Spleen (tissue), 11 donors: Measurements from ENCODE around the gene ZNF653. TPM values are rescaled to one million over a fixed set of nuclear protein-coding genes. Genes with fewer than 3 reads are reported as not detected.

Source experiments
- DNase-seq: peaks from one replicate; pipeline ENCODE4 v3.0.0-alpha.2; 2020
- H3K27ac ChIP-seq, 8 donors: fragments of 200-600 bp; sonication (generic) in 7 of 8; 1 replicate in 4 of 8; 2 replicates in 4 of 8; pipeline versions ENCODE4 v1.5.0 to v1.8.0; 2016 to 2021; ENCODE audit warnings: inconsistent platforms in 4 of 8, mild to moderate bottlenecking in 4 of 8, moderate library complexity in 1 of 8
- H3K27me3 ChIP-seq, 7 donors: fragments of 200-600 bp; sonication (generic) in 6 of 7; replicated peaks in 1 of 7; 1 replicate in 4 of 7; 2 replicates in 3 of 7; pipeline versions ENCODE4 v1.5.0 to v1.8.0; 2016 to 2021; ENCODE audit warnings: inconsistent platforms in 3 of 7, mild to moderate bottlenecking in 1 of 7
- H3K36me3 ChIP-seq, 6 donors: fragments of 200-600 bp; sonication (generic) in 5 of 6; 1 replicate in 4 of 6; 2 replicates in 2 of 6; pipeline versions ENCODE4 v1.5.0 to v1.8.0; 2016 to 2021; ENCODE audit warnings: inconsistent platforms in 2 of 6
- H3K4me1 ChIP-seq, 6 donors: fragments of 200-600 bp; sonication (generic) in 5 of 6; 1 replicate in 3 of 6; 2 replicates in 3 of 6; pipeline versions ENCODE4 v1.5.0 to v1.8.0; 2016 to 2021; ENCODE audit warnings: inconsistent platforms in 3 of 6
- H3K4me3 ChIP-seq, 8 donors: fragments of 200-600 bp; sonication (generic) in 7 of 8; 1 replicate in 4 of 8; 2 replicates in 4 of 8; pipeline versions ENCODE4 v1.5.0 to v1.8.0; 2016 to 2021; ENCODE audit warnings: inconsistent platforms in 4 of 8, mild to moderate bottlenecking in 4 of 8, moderate library complexity in 2 of 8
- H3K9me3 ChIP-seq, 8 donors: fragments of 200-600 bp; sonication (generic) in 7 of 8; 1 replicate in 4 of 8; 2 replicates in 4 of 8; pipeline versions ENCODE4 v1.5.0 to v1.8.0; 2016 to 2021; ENCODE audit warnings: inconsistent platforms in 4 of 8
- POLR2A ChIP-seq, 3 donors: fragments of 450-650 bp; IDR thresholded peaks; one replicate each; pipeline ENCODE4 v1.5.1; 2017; ENCODE audit warnings: antibody characterized with exemption in 3 of 3, mild to moderate bottlenecking in 1 of 3
- POLR2AphosphoS5 ChIP-seq, 3 donors: sonication (generic); formaldehyde crosslinking; IDR thresholded peaks; one replicate each; pipeline ENCODE4 v1.5.1; 2017; ENCODE audit warnings: antibody characterized with exemption in 3 of 3
- WGBS, 5 donors: extraction: QIAGEN DNeasy Blood & Tissue Kit in 3 of 5; methylation state at CpG; one replicate each; pipeline versions ENCODE4 v1.1.5 to v1.1.7; 2013 to 2018; 5-methylcytosine and 5-hydroxymethylcytosine counted together
- intact Hi-C: fragments of 100-400 bp; cut with DNase I; formaldehyde crosslinking; loops from one replicate; pipeline ENCODE4 v1.15.0; 2023; ENCODE audit warnings: low total_unique reads
- polyA plus RNA-seq, 3 donors: library from polyadenylated mRNA; stranded (reverse); fragments of 200-250 nt; gene quantifications; one replicate each; pipeline ENCODE4 v1.2.1, GENCODE V29; 2013
- total RNA-seq, 7 donors: library from RNA; depleted of rRNA in 3 of 7; stranded (reverse); fragments of >200 nt in 3 of 7; fragmentation: NEBNext Ultra II Directional in 4 of 7; extraction: Animal tissue kit (Norgen Biotek cat#: 25700) in 4 of 7; gene quantifications; one replicate each; pipeline versions ENCODE4 v1.1.0 to v1.2.1, GENCODE V29; 2016 to 2021
- TF ChIP-seq, protein P1 (sequence below), 11 experiments: fragments of 200-600 bp in 7 of 11; fragments of 450-650 bp in 4 of 11; sonication (generic) in 4 of 11; IDR thresholded peaks in 8 of 11; conservative IDR thresholded peaks in 3 of 11; 1 replicate in 7 of 11; 2 replicates in 4 of 11; pipeline versions ENCODE4 v1.4.0 to v1.8.0; 2016 to 2021; ENCODE audit warnings: antibody characterized with exemption in 11 of 11, inconsistent platforms in 4 of 11, mild to moderate bottlenecking in 1 of 11
- donor health status: healthy with polysubstance abuse.
- donor health status: DM: no; HTN: no; CAD: no; lungs with moderate emphysema.
- donor health status: DM: no; HTN: no; CAD: no.
- donor health status: Bipolar disorder and iron deficiency.
- donor health status: healthy.
- donor health status: DM: no; HTN: no; CAD: no.
- donor health status: DM: yes; HTN: yes; CAD: no.

The ZNF653 gene
- total and polyA plus RNA-seq, 10 donors = 3.5 to 11.8 (median 8.9) TPM

DNA sequence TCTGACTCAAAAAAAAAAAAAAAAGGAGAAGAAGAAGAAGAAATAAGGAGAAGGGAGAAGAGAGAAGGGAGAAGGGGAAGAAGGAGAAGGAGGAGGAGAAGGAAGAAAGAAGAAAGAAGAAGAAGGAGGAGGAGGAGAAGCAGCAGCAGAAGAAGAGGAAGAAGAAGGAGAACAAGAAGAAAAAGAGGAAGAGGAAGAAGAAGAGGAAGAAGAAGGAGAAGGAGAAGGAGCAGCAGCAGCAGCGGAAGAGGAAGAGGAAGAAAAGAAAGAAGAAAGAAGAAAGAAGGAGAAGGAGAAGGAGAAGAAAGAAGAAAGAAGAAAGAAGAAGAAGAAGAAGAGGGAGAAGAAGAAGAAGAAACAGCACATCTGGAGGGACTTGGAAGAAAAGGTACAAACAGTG, 28.9 kb upstream of the ZNF653 start:
- peaks cover 0 to 16% (median 10%) of the 10 kb centered on the region in 7 donors for H3K27me3 ChIP-seq
- H3K36me3 ChIP-seq = no peaks in the 10 kb centered on the region
- H3K4me1 ChIP-seq = peaks cover 0 to 38% (median 15%) of the 10 kb centered on the region in 6 donors
- no peak overlapping the region for H3K4me3 ChIP-seq
- 22 to 56% (median 36%) methylated on average over 1 of the region's 1 CpG for WGBS, 5 donors
- no peak for DNase-seq
- no peaks in the 10 kb centered on the region for H3K9me3 ChIP-seq
- TF ChIP-seq POLR2AphosphoS5 (IDR thresholded peaks at IDR 0.05) (no peak), POLR2A (IDR thresholded peaks at IDR 0.05) (no peak)
- TF ChIP-seq, protein P1, sequence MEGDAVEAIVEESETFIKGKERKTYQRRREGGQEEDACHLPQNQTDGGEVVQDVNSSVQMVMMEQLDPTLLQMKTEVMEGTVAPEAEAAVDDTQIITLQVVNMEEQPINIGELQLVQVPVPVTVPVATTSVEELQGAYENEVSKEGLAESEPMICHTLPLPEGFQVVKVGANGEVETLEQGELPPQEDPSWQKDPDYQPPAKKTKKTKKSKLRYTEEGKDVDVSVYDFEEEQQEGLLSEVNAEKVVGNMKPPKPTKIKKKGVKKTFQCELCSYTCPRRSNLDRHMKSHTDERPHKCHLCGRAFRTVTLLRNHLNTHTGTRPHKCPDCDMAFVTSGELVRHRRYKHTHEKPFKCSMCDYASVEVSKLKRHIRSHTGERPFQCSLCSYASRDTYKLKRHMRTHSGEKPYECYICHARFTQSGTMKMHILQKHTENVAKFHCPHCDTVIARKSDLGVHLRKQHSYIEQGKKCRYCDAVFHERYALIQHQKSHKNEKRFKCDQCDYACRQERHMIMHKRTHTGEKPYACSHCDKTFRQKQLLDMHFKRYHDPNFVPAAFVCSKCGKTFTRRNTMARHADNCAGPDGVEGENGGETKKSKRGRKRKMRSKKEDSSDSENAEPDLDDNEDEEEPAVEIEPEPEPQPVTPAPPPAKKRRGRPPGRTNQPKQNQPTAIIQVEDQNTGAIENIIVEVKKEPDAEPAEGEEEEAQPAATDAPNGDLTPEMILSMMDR (IDR thresholded peaks at IDR 0.05 in 8 of 11, conservative IDR thresholded peaks at IDR 0.05 in 3 of 11) = no peak
- intact Hi-C loops = no loop called here
- peak overlapping the region in 1 of 8 donors; percentile 83 for H3K27ac ChIP-seq

DNA sequence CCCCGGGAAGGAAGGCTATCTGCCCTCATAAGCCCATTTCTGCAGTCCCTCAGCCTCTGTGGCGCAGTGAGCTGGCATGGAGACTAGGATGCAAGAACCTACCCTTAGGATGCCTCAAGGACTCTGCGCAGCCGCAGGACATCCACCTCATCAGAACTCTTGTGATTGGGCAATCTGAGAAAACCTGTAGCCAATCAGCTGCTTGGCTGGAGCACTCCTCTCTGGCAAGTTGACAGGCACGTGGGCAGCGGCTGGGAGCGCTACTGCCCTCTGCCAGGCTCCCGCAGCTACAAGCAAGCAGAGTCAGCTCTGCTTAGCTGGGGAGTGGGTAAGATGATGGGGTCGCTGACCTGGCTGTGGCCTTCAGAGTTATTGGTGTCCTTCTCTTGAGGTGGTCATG, 24.8 kb upstream of the ZNF653 start:
- DNase-seq = peak; percentile 83
- H3K36me3 ChIP-seq = peaks cover 0 to 20% (median 2%) of the 10 kb centered on the region in 6 donors
- H3K4me3 ChIP-seq = no peak overlapping the region
- no peaks in the 10 kb centered on the region for H3K27me3 ChIP-seq
- peaks cover 11 to 53% (median 27%) of the 10 kb centered on the region in 6 donors for H3K4me1 ChIP-seq
- intact Hi-C loops = no loop called here
- 22 to 36% (median 27%) methylated on average over 9 of the region's 9 CpGs for WGBS, 5 donors
- H3K9me3 ChIP-seq = no peaks in the 10 kb centered on the region
- TF ChIP-seq POLR2AphosphoS5 (IDR thresholded peaks at IDR 0.05) (peak in 2 of 3 donors; percentile 11 to 24), POLR2A (IDR thresholded peaks at IDR 0.05) (no peak)
- H3K27ac ChIP-seq = no peak overlapping the region

DNA sequence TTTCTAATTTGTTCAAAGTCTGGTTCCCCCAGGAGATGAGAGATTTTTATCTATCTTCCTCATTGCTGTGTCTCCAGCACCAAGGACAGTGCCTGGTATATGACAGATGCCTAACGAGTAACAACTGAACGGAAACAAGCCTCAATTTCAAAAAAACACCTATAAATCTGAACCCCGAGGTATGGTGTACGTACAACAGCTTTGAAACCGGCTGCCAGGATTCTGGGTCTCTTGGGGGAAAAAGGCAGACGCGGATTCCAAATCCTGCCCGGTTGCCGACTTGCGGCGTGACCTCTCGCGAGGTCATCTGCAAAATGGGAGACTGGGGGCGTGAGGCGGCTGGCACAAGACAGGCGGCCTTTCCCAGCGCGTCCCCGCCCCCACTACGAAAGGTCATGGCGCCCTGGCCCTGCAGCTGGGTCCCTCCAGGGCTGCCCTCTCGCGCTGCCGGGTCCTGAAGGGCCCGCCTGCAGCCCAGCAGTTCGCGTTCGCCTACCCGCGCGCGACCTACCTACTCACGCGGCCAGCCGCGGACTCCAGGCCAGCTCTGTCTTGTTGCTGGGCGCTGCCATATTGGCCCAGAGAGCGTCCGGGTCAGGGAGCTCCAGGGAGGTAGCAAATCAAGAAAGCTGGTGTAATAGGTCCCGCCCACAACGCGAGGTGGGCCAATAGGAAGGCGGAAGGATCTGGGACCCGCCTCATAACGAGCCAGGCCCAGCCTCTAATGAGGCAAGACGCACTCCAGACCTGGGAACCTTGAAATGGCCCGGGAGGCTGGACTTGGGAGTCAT, 23.1 kb upstream of the ZNF653 start, which contains the start of gene ECSIT:
Gene ECSIT, minus strand, starts transcription at position 584 of the 791 bp plus-strand sequence. CDS start 9,964 bp downstream, outside the sequence.
- Histone ChIP-seq H3K27me3 (no peaks in the 10 kb centered on the region), H3K36me3 (peaks cover 0 to 37% (median 8%) of the 10 kb centered on the region in 6 donors), H3K27ac (peak within 1 kb of the TSS; percentile 82 to 93 (median 87)), H3K4me1 (peaks cover 11 to 43% (median 24%) of the 10 kb centered on the region in 6 donors), H3K4me3 (peak within 1 kb of the TSS; percentile 84 to 99 (median 92)), H3K9me3 (no peaks in the 10 kb centered on the region)
- 0 to 1% (median 0%) methylated on average over 22 to 47 of the region's 47 CpGs for WGBS, 5 donors
- DNase-seq = peak; percentile 97
- intact Hi-C loops = no loop called here
- TF ChIP-seq, protein P1 (IDR thresholded peaks at IDR 0.05 in 8 of 11, conservative IDR thresholded peaks at IDR 0.05 in 3 of 11) = peak in 4 of 11 experiments; percentile 13 to 30 (median 18)
- TF ChIP-seq POLR2AphosphoS5 (IDR thresholded peaks at IDR 0.05) (peak; percentile 80 to 89 (median 82)), POLR2A (IDR thresholded peaks at IDR 0.05) (no peak)

DNA sequence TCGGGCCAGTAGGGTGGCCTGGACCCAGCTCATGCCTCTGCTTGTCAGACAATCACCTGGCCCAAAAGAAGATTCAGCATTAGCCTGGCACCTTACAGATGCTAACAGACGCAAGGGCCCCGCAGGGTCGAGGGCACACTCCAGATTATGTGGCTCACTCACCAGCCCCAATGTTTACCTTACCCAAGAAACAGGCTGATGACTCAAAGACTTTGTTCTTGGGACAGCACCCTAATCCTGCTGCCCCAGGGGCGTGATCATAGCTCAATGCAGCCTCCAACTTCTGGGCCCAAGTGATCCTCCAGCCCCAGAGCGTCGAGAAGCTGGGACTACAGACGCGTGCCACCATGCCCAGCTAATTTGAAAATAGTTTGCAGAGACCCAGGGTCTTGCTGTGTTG, 13.5 kb upstream of the ZNF653 start:
- peaks cover 0 to 96% (median 41%) of the 10 kb centered on the region in 6 donors for H3K36me3 ChIP-seq
- H3K4me3 ChIP-seq = no peak overlapping the region
- 93 to 98% (median 94%) methylated on average over 9 of the region's 9 CpGs for WGBS, 5 donors
- no peak overlapping the region for H3K27ac ChIP-seq
- no peaks in the 10 kb centered on the region for H3K9me3 ChIP-seq
- intact Hi-C loops = no loop called here
- H3K4me1 ChIP-seq = no peaks in the 10 kb centered on the region
- DNase-seq = no peak
- TF ChIP-seq POLR2AphosphoS5 (IDR thresholded peaks at IDR 0.05) = no peak
- TF ChIP-seq POLR2A (IDR thresholded peaks at IDR 0.05) = no peak
- TF ChIP-seq, protein P1 (IDR thresholded peaks at IDR 0.05 in 8 of 11, conservative IDR thresholded peaks at IDR 0.05 in 3 of 11) = no peak
- no peaks in the 10 kb centered on the region for H3K27me3 ChIP-seq
